ENCODE results near the gene RPS18.

- TF ChIP-seq CTCF (IDR thresholded peaks at IDR 0.05; ENCODE audit: low read depth, low read length, missing input control) (no peak), ZBTB33 (IDR thresholded peaks at IDR 0.05) (no peak), EGR1 (IDR thresholded peaks at IDR 0.05; ENCODE audit: low read depth in 2 of 2) (no peak), JUND (IDR thresholded peaks at IDR 0.05) (no peak), TAF1 (conservative IDR thresholded peaks at IDR 0.05) (no peak)
These were observed 18.6 kb downstream of the RPS18 start for GRCh38 chr6:33290459-33290858.
